GM08714 (cell line): ENCODE measurements around the gene PIM3.
"Not testable (repeated sequence)": the region's sequence is repeated elsewhere in the genome, so short reads cannot be mapped to it uniquely, and the experiment has no call there.

Source experiments
- H3K4me3 ChIP-seq: fragments of 200-500 bp; sonication (Bioruptor generic); 2 replicates; pipeline ENCODE4 v1.5.1; 2014; ENCODE audit warnings: mild to moderate bottlenecking, low read length, inconsistent platforms
- ZNF274 ChIP-seq: IDR thresholded peaks from 2 replicates; pipeline ENCODE4 v1.6.1; 2012; ENCODE audit warnings: mild to moderate bottlenecking, low read depth, low read length

The PIM3 gene

DNA sequence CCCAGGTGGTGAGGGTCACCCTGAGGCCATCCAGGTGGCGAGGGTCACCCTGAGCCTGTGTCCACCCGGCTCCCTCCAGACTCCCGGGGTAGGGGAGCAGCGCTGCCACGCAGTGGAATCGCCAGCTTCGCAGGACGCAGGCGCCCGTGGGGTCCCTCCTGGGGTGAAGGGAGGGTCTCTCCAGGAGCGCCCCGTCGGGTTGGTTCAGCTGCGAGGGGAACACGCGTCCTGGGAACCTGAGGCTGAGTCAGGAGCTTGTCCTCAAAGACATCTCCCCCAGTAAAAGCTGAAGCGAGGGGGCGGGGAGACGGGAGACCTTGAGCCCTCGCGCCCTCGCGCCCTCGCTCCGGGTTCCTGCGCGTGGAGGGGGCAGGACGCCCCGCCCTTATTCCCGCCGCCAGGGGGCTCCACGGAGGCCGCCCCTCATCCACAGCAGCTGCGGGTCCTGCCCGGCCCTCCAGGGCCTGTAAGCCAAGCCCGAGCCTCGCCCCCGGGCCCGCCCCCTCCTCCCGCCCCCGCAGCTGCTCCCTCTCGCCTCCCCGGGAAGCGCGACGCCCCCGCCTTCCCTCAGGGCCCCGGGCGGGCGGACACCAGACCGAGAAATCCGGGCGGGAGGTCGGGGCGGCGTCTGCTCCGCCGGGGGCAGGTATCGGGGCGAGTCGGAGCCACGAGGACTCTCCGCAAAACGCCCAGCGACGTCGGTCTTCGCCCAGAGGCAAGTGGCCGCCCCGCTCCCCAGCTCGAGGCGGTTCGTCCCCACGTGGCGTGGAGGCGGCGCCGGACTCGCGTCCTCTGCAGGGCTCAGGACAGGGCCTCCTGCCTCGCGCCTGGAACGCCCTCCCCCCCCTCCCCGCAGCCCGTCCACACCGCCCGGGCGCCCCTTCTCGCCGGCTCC, 22.8 kb downstream of the PIM3 start:
- no peak for TF ChIP-seq ZNF274
- no peak overlapping the region for H3K4me3 ChIP-seq

DNA sequence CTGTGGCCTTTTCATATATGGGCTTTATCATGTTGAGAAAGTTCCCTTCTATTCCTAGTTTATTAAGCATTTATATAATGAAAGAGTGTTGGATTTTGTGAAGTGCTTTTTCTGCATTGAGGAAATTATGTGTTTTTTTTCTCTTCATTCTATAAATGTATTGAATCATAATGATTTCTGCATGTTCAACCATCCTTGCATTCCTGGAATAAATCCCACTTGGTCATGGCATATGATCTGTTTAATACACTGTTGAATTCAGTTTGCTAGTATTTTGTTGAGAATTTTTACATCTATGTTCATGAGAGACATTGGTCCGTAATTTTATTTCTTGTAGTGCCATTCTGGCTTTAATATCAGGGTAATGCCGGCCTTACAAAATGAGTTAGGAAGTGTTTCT, 25.8 kb downstream of the PIM3 start:
- H3K4me3 ChIP-seq = no peak overlapping the region
- TF ChIP-seq ZNF274 = no peak

DNA sequence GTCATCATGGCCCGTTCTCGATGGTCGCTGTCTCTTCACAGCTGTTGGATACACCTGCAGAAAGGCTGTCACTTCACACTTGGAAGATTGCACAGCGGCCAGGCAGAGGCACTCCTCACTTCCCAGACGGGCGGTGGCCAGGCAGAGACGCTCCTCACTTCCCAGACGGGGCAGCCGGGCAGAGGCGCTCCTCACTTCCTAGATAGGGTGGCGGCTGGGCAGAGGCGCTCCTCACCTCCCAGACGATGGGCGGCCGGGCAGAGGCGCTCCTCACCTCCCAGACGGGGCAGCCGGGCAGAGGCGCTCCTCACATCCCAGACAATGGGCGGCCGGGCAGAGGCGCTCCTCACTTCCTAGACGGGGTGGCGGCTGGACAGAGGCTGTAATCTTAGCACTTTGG, 29.3 kb downstream of the PIM3 start:
- not testable (repeated sequence) for H3K4me3 ChIP-seq

DNA sequence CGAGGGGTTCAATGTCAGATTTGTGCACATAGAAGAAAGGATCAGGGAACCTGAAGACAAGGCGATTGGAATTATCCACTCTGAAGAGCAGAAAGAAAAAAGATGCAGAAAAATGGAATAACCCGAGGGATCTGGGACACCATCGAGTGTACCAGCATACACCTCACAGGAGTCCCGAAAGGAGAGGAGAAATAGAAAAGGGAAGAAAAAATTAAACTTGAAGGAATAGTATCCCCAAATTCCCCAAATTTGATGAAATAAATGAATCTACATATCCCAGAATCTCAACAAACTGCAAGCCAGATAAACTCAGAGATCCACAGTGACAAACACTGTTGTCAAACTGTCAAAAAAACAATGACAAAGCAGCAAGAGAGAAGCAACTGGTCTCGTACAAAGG, 30.6 kb downstream of the PIM3 start:
- TF ChIP-seq ZNF274 = no peak
- no peak overlapping the region for H3K4me3 ChIP-seq

DNA sequence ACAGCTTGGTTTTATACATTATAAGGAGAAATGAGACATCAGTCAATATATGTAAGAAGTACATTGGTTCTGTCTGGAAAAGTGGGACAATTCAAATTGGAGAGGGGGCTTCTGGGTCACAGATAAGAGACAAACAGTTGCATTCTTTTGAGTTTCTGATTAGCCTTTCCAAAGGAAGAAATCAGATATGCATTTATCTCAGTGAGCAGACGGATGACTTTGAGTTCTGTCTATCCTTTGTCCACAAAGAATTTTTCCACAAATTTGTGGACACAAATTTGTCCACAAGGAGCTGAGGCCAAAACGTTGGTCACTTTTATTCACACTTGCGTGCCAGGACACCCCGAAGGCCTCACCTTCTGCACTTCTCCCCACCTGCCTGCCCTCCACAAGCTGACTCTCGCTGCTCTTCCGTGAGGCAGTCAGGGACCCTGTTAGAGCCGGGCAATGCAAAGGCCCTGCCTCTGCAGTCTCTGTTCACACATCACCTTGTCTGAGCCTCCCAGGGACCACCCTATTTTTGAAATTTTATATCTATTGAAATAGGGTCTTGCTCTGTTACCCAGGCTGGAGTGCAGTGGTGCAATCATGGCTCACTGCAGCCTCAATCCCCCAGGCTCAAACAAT, 31.4 kb downstream of the PIM3 start:
- H3K4me3 ChIP-seq = no peak overlapping the region
- TF ChIP-seq ZNF274 = no peak

DNA sequence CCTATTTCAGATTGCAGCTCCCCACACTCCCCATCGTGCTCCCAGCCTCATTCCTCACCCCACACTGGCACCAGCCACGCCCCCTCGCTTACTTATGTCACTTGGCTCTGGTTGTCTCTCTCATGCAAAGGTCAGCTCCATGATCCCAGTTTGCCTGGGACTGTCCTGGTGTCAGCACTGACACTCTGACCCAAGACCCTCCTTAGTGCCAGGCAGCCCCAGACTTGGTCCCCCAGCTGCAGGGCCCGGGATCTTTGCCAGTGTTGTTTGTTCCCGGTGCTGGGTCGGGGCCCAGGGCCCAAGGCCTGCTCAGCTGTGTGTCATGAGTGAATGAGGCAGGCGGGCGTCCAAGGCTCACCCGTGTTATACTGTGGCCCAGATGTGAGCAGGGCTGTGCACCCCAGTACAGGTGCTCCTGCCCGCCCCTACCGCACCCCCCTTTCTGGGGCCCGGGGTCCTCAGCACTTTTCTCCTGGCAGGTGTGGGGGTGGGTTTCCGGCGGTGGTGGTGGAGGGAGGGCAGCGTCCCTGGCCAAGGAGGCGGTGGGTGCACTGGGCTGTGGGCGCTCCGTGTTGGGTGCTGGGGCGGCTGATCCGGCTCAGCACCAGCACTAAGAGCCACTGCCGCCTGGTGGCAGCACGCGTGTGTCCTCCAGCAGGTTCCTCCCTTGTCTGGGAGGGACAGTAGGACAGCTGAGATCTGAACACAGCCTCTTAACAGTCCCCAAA, 32.5 kb downstream of the PIM3 start:
- no peak overlapping the region for H3K4me3 ChIP-seq

DNA sequence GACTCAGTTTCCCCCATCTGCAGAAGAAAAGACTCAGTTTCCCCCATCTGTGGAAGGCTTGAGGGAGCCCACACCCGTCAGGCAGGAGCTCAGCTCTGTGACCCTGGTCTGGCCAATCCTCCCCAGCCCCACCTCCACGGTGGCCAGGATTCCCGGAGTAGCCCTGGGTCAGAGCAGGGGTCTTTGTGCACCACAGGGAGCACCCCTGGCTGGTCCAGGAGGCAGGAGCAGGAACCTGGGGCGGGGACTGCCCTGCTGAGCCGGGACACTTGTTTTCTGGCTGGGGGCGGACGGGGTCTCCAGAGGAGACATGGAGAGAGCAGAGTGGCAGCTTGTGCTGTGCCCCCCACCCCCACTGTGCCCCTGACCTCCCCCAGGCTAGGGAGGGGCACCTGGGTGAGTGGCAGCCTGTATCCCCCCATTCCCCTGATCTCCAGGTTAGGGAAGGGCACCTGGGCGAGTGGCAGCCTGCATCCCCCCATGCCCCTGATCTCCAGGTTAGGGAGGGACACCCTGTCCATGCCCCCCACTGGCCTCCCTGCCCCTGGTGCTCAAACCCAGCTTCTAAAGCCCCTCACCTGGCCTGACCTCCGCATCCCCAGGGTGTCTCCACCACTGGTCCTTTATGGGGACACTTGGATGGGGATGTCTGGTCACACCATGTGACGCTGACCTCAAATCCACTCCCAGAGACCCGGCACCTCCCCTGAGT, 33.2 kb downstream of the PIM3 start:
- no peak overlapping the region for H3K4me3 ChIP-seq
- TF ChIP-seq ZNF274 = no peak

More for the DNA sequence above, 32.5 kb downstream of the PIM3 start:
- TF ChIP-seq ZNF274 = no peak

DNA sequence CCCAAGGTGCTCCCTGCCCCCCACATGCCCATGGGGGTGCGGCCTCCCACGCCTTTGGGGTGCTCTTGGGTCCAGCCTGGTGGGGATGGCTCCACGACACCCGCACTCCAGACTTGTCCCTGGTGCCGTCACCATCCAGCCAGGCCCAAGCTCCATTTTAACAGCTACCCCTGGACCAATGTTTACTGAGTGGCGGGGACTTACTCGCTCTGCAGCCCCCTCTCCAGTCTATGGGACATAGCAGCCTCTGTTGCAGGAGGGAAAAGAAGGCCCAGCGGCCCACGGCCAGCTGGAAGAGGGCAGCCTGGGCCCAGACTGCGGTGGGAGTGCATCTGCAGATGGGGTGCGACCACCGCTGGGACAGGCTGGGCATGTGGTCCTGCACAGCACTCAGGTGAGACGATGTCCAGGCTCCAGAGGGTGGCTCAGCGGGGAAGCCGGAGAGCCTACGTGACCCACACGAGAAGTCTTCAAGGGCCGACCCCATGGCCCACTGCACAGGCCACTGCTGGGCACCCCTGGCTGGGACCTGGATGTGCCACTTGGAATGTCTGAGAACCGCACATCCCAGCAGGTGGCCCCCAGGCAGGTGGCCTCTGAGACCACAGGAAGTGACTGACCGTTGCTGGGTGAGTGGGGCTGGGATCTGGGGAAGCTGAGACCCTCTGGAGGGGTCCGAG, 33.9 kb downstream of the PIM3 start:
- no peak overlapping the region for H3K4me3 ChIP-seq
- TF ChIP-seq ZNF274 = no peak

DNA sequence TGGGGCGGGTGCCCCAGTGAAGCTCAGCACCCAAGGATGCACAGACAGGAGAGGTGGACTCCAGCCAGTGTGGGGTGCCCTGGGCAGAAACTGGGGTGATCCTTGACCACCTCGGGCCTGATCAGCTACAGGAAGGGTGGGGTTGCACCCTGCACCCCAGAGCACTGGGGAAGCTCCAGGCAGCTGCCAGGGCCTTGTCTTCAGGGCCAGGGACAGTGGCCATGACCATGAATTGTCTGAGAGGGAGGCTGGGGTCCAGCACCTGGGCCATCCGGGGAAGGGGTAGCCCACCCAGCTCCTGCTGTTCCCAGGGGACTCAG, 34.4 kb downstream of the PIM3 start:
- H3K4me3 ChIP-seq = no peak overlapping the region
- TF ChIP-seq ZNF274 = no peak

DNA sequence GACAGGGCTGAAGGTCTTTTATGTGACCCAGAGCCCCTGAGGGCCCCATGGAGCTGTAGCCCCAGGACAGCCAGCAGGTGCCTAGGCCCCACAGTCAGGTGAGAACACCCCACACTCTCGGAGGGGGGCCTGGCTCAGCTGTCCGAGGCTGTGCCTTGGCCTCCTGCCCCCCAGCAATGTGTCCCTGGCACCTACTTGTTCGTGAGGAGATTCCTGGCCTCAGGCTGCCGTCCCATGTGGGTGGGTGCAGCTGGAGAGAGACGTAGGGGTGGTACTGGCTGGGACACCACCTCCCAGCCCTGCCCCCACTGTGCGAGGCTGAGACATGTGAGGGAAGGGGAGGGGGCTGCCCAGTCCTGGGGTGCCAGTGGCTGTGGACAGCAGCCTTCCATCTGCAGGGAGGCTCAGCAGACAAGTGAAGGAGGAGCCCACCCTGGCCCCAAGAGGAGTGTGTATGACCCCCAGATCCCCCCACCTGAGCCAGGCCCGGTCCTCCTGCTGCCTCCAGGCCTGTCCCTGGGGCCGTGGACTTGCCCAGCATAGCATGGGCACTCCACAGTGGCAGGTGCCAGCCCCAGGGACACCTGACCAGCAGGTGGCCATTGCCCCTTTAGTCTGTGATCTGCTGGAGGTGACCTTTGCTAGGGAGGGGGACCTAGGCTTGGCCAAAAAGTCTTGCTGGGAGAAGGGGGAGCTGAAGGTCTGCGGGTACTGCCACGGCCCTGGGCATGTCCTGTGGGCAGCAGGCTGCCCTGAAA, 35.0 kb downstream of the PIM3 start:
- no peak overlapping the region for H3K4me3 ChIP-seq
- no peak for TF ChIP-seq ZNF274

DNA sequence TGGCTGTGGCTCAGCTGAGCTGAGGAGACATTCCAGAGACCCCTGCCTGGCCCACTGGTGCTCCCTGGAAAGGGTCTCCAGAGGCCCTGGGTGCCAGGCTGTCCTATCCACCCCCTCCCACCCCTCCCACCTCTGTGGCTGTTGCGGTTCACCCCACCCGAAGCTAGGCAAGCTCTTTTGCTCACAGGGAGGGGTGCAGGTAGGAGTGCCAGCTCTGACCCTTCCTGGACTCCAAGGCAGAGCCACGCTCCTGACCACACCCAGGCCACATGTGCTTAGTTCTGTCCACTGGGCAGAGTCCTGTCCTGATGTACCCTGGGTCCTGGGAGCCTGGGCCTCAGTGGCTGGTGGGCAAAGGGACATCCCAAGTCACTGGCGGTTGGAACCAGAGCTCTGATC, 35.5 kb downstream of the PIM3 start:
- no peak for TF ChIP-seq ZNF274
- H3K4me3 ChIP-seq = no peak overlapping the region

DNA sequence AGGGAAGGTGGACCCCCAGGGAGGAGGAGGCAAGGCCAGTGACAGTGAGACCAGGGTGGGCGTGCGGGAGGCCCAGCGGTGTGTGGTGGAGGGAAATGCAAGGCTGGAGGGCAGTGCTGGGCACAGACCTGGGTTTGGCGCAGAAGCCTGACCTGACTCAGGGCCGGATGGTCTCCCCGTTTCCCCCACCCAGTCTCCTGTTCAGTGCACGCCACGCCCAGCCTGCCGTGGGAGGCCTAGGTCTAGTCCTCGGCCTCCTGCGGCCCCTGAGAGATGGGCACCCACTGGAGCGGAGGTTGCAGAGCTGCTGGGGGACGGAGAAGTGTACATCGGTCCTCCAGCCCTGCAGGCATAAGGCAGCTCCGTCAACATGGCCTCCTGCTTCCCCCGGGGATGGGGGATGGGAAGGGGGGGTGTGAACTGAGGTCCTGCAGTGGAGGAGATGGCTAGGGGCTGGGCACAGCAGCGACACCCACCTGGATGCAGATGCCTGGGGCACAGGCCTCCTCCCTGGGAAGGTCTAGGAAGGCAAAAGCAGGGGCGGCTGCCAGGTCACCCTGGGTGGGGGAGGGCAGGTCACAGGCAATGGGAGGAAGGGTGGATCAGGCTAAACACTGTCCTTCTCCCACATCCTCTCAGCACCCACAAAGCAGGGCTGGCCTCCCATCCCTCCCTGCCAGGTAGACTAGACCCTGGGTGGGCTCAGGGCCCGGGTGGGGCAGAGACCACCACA, 36.1 kb downstream of the PIM3 start:
- TF ChIP-seq ZNF274 = no peak
- H3K4me3 ChIP-seq = no peak overlapping the region

DNA sequence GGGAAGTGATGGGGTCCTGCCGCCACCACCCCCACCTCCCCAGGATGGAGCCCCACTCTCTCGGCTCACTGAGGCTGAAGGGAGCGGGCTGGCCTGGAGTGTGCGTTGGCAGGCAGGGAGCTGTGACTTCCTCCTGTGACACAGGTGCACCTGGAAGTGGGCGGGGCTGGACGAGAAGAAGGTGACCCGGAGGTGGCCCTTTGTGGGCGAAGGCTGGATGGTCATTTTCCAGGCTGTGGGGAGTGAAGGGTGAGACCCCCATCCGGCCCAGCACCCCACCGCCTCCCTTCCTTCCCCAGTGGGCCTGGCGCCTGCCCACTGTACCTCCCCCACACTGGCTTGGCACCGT, 36.7 kb downstream of the PIM3 start:
- no peak for TF ChIP-seq ZNF274
- no peak overlapping the region for H3K4me3 ChIP-seq
